T-cell (primary cell): ENCODE data around the gene CUL1. TPM values are rescaled to one million over a fixed set of nuclear protein-coding genes. Genes with fewer than 3 reads are reported as not detected.

ENCODE experiments used
- ATAC-seq, 4 experiments: fragments of 200-7000 bp in 3 of 4; fragments of 150-1000 bp in 1 of 4; cut with Tn5 transposase; replicated peaks in 1 of 4; 1 replicate in 3 of 4; 2 replicates in 1 of 4; pipeline ENCODE4 v1.10.0; 2021; ENCODE audit warnings: moderate library complexity in 3 of 4, mild to moderate bottlenecking in 2 of 4, moderate number of reproducible peaks in 1 of 4
- CTCF ChIA-PET, 2 donors: fragments of 300-600 bp; sonication (Branson Sonifier 250); formaldehyde crosslinking; loops; one replicate each; lab custom pipeline; 2022; ENCODE audit warnings: antibody characterized with exemption in 2 of 2; lab: Charles Lee
- POLR2A ChIA-PET, 2 donors: fragments of 300-600 bp; sonication (Branson Sonifier 250); formaldehyde crosslinking; loops; one replicate each; lab custom pipeline; 2022; ENCODE audit warnings: antibody characterized with exemption in 2 of 2; lab: Charles Lee
- DNase-seq, 35 experiments: peaks; one replicate each; pipeline versions ENCODE4 v3.0.0 to v3.0.0-alpha.2; 2013 to 2023
- H3K27ac ChIP-seq: one replicate; pipeline ENCODE4 v1.5.1; 2013; ENCODE audit warnings: low read length
- H3K27me3 ChIP-seq, 2 experiments: replicated peaks in 1 of 2; 1 replicate in 1 of 2; 2 replicates in 1 of 2; pipeline versions ENCODE4 v1.6.1 to v1.7.0; 2013; ENCODE audit warnings: low read length in 1 of 2, mixed read lengths in 1 of 2; ENCODE audit not compliant: control insufficient read depth in 2 of 2, insufficient read depth in 2 of 2; ENCODE audit errors: extremely low read depth in 1 of 2
- H3K36me3 ChIP-seq, 2 donors: 1 replicate in 1 of 2; 2 replicates in 1 of 2; pipeline versions ENCODE4 v1.6.1 to v1.7.0; 2013; ENCODE audit warnings: low read length in 1 of 2; ENCODE audit not compliant: control insufficient read depth in 2 of 2, insufficient read depth in 1 of 2; ENCODE audit errors: extremely low read depth in 1 of 2
- H3K4me1 ChIP-seq, 2 experiments: 1 replicate in 1 of 2; 2 replicates in 1 of 2; pipeline versions ENCODE4 v1.6.1 to v1.7.0; 2013; ENCODE audit warnings: low read length in 2 of 2, mixed read lengths in 1 of 2; ENCODE audit not compliant: insufficient read depth in 2 of 2, control insufficient read depth in 1 of 2; ENCODE audit errors: extremely low read depth in 1 of 2
- H3K4me3 ChIP-seq, 2 donors: 1 replicate in 1 of 2; 2 replicates in 1 of 2; pipeline versions ENCODE4 v1.5.1 to v1.7.0; 2013; ENCODE audit warnings: mild to moderate bottlenecking in 2 of 2, low read length in 1 of 2, moderate library complexity in 1 of 2; ENCODE audit not compliant: control insufficient read depth in 1 of 2; ENCODE audit errors: extremely low read depth in 1 of 2
- H3K9me3 ChIP-seq: 2 replicates; pipeline ENCODE4 v1.7.0; 2013
- H3K27ac Mint-ChIP-seq, 2 donors: one replicate each; pipeline ENCODE4 v1.8.0; 2020 to 2021; ENCODE audit warnings: mild to moderate bottlenecking in 2 of 2, mixed read lengths in 2 of 2
- H3K27me3 Mint-ChIP-seq, 2 donors: one replicate each; pipeline ENCODE4 v1.8.0; 2021 to 2022; ENCODE audit warnings: mixed read lengths in 2 of 2
- H3K36me3 Mint-ChIP-seq: one replicate; pipeline ENCODE4 v1.8.0; 2021; ENCODE audit warnings: mixed read lengths
- H3K4me1 Mint-ChIP-seq, 3 donors: one replicate each; pipeline ENCODE4 v1.8.0; 2020 to 2022; ENCODE audit warnings: mixed read lengths in 3 of 3, mild to moderate bottlenecking in 1 of 3
- H3K4me3 Mint-ChIP-seq, 3 donors: one replicate each; pipeline ENCODE4 v1.8.0; 2020 to 2022; ENCODE audit warnings: mild to moderate bottlenecking in 3 of 3, mixed read lengths in 3 of 3, moderate library complexity in 3 of 3
- H3K9me3 Mint-ChIP-seq, 3 donors: one replicate each; pipeline ENCODE4 v1.8.0; 2020 to 2022; ENCODE audit warnings: mixed read lengths in 3 of 3
- WGBS: methylation state at CpG from one replicate; pipeline ENCODE4 v1.1.5; 2013; ENCODE audit warnings: missing lambda C conversion rate; ENCODE audit not compliant: insufficient coverage; 5-methylcytosine and 5-hydroxymethylcytosine counted together
- total RNA-seq, 35 experiments: library from RNA in 6 of 35; stranded (reverse) in 6 of 35; fragments of 120-200 nt in 1 of 35; gene quantifications; one replicate each; pipeline versions ENCODE4 v1.2.1 to v1.2.4 and lab custom pipeline; 2013 to 2026

CUL1 gene
- total RNA-seq, 5 donors from 2014 or later (not counting 1 experiment from before 2014, with no cell fraction given), result 42.3 to 53.7 (median 49.9) TPM

- Mint-ChIP-seq H3K27me3 (no peaks in the 10 kb centered on the region), H3K36me3 (peaks cover 64% of the 10 kb centered on the region), H3K9me3 (no peaks in the 10 kb centered on the region), H3K27ac (no peak overlapping the region), H3K4me1 (peaks cover 0 to 4% (median 0%) of the 10 kb centered on the region in 3 donors), H3K4me3 (no peak overlapping the region)
- POLR2A ChIA-PET, result no interaction called here
- Histone ChIP-seq H3K4me3 (no peak overlapping the region), H3K9me3 (no peaks in the 10 kb centered on the region), H3K4me1 (no peaks in the 10 kb centered on the region), H3K27me3 (no peaks in the 10 kb centered on the region), H3K27ac (no peak overlapping the region), H3K36me3 (peaks cover 15 to 69% of the 10 kb centered on the region in 2 donors)
- CTCF ChIA-PET, result interaction anchor here in 1 of 2 donors (0.9 kb wide), 1 partner anchor 9 kb away, joined by 3 read pairs; no protein-coding TSS in a partner anchor
- DNase-seq, result no peak
- 100% methylated on average over 5 of the region's 15 CpGs for WGBS
- no peak for ATAC-seq
Observed at GRCh38 chr7:148783801-148784527, 85.3 kb downstream of the CUL1 start.

- H3K27me3 ChIP-seq, result no peaks in the 10 kb centered on the region
- H3K27me3 Mint-ChIP-seq, result no peaks in the 10 kb centered on the region
- H3K4me1 ChIP-seq, result no peaks in the 10 kb centered on the region
- ATAC-seq (no peak), DNase-seq (no peak)
- no peak overlapping the region for H3K4me3 Mint-ChIP-seq
- H3K4me3 ChIP-seq, result no peak overlapping the region
- no peak overlapping the region for H3K27ac ChIP-seq
- H3K27ac Mint-ChIP-seq, result no peak overlapping the region
- H3K9me3 ChIP-seq, result no peaks in the 10 kb centered on the region
- H3K36me3 ChIP-seq, result peaks cover 13 to 86% of the 10 kb centered on the region in 2 donors
- CTCF ChIA-PET, result no interaction called here
- POLR2A ChIA-PET, result no interaction called here
- no peaks in the 10 kb centered on the region for H3K9me3 Mint-ChIP-seq
- H3K36me3 Mint-ChIP-seq, result peaks cover 71% of the 10 kb centered on the region
- peaks cover 0 to 4% (median 0%) of the 10 kb centered on the region in 3 donors for H3K4me1 Mint-ChIP-seq
- 97% methylated on average over 8 of the region's 14 CpGs for WGBS
Observed at GRCh38 chr7:148787571-148788295, 89.0 kb downstream of the CUL1 start.

GRCh38 chr7:148789220-148789619 lies 90.5 kb downstream of the CUL1 start:
- DNase-seq, result no peak
- Histone ChIP-seq H3K27ac (no peak overlapping the region), H3K9me3 (no peaks in the 10 kb centered on the region), H3K4me3 (no peak overlapping the region), H3K36me3 (peaks cover 9 to 85% of the 10 kb centered on the region in 2 donors), H3K27me3 (no peaks in the 10 kb centered on the region), H3K4me1 (no peaks in the 10 kb centered on the region)
- H3K27me3 Mint-ChIP-seq, result no peaks in the 10 kb centered on the region
- H3K4me1 Mint-ChIP-seq, result peaks cover 0 to 4% (median 0%) of the 10 kb centered on the region in 3 donors
- ChIA-PET CTCF (no interaction called here), POLR2A (no interaction called here)
- no peak overlapping the region for H3K4me3 Mint-ChIP-seq
- H3K36me3 Mint-ChIP-seq, result peaks cover 71% of the 10 kb centered on the region
- ATAC-seq, result no peak
- no peak overlapping the region for H3K27ac Mint-ChIP-seq
- 100% methylated on average over 2 of the region's 7 CpGs for WGBS
- H3K9me3 Mint-ChIP-seq, result no peaks in the 10 kb centered on the region

GRCh38 chr7:148790131-148790726 lies 91.5 kb downstream of the CUL1 start:
- DNase-seq (no peak), ATAC-seq (no peak)
- Mint-ChIP-seq H3K9me3 (no peaks in the 10 kb centered on the region), H3K4me3 (no peak overlapping the region), H3K27me3 (no peaks in the 10 kb centered on the region), H3K36me3 (peaks cover 72% of the 10 kb centered on the region), H3K4me1 (peaks cover 0 to 4% (median 0%) of the 10 kb centered on the region in 3 donors), H3K27ac (no peak overlapping the region)
- Histone ChIP-seq H3K27me3 (no peaks in the 10 kb centered on the region), H3K4me3 (no peak overlapping the region), H3K27ac (no peak overlapping the region), H3K36me3 (peaks cover 9 to 88% of the 10 kb centered on the region in 2 donors), H3K9me3 (no peaks in the 10 kb centered on the region), H3K4me1 (no peaks in the 10 kb centered on the region)
- WGBS, result 60% methylated on average over 1 of the region's 8 CpGs
- POLR2A ChIA-PET, result interaction anchor here in 1 of 2 donors (0.6 to 0.7 kb wide), 2 partner anchors 210 to 216 kb away, joined by 3 to 9 read pairs; no protein-coding TSS in a partner anchor
- CTCF ChIA-PET, result no interaction called here

- Histone ChIP-seq H3K27ac (no peak overlapping the region), H3K27me3 (no peaks in the 10 kb centered on the region), H3K4me3 (no peak overlapping the region), H3K36me3 (peaks cover 9 to 88% of the 10 kb centered on the region in 2 donors), H3K9me3 (no peaks in the 10 kb centered on the region), H3K4me1 (no peaks in the 10 kb centered on the region)
- H3K4me1 Mint-ChIP-seq, result peaks cover 0 to 4% (median 0%) of the 10 kb centered on the region in 3 donors
- ChIA-PET POLR2A (interaction anchor here in 1 of 2 donors (0.6 kb wide), 1 partner anchor 210 kb away, joined by 3 read pairs; no protein-coding TSS in a partner anchor), CTCF (no interaction called here)
- no CpG with 5 or more reads among the region's 2 CpGs for WGBS
- H3K9me3 Mint-ChIP-seq, result no peaks in the 10 kb centered on the region
- no peaks in the 10 kb centered on the region for H3K27me3 Mint-ChIP-seq
- no peak overlapping the region for H3K4me3 Mint-ChIP-seq
- peaks cover 70% of the 10 kb centered on the region for H3K36me3 Mint-ChIP-seq
- no peak for DNase-seq
- no peak overlapping the region for H3K27ac Mint-ChIP-seq
- no peak for ATAC-seq
Observed at GRCh38 chr7:148790850-148791249, 92.1 kb downstream of the CUL1 start.

GRCh38 chr7:148791546-148791945 lies 92.8 kb downstream of the CUL1 start:
- H3K9me3 ChIP-seq, result no peaks in the 10 kb centered on the region
- Mint-ChIP-seq H3K27ac (no peak overlapping the region), H3K4me3 (no peak overlapping the region), H3K36me3 (peaks cover 73% of the 10 kb centered on the region), H3K27me3 (no peaks in the 10 kb centered on the region), H3K9me3 (no peaks in the 10 kb centered on the region), H3K4me1 (peaks cover 0 to 4% (median 0%) of the 10 kb centered on the region in 3 donors)
- no peak overlapping the region for H3K4me3 ChIP-seq
- no peaks in the 10 kb centered on the region for H3K27me3 ChIP-seq
- 99% methylated on average over 12 of the region's 15 CpGs for WGBS
- CTCF ChIA-PET, result no interaction called here
- ATAC-seq (no peak), DNase-seq (no peak)
- POLR2A ChIA-PET, result no interaction called here
- H3K36me3 ChIP-seq, result peaks cover 9 to 89% of the 10 kb centered on the region in 2 donors
- H3K27ac ChIP-seq, result no peak overlapping the region
- H3K4me1 ChIP-seq, result no peaks in the 10 kb centered on the region
